ENCODE results near the gene ERBB4.
"Not testable (repeated sequence)": the region's sequence is repeated elsewhere in the genome, so short reads cannot be mapped to it uniquely, and the experiment has no call there.

The ERBB4 gene

DNA sequence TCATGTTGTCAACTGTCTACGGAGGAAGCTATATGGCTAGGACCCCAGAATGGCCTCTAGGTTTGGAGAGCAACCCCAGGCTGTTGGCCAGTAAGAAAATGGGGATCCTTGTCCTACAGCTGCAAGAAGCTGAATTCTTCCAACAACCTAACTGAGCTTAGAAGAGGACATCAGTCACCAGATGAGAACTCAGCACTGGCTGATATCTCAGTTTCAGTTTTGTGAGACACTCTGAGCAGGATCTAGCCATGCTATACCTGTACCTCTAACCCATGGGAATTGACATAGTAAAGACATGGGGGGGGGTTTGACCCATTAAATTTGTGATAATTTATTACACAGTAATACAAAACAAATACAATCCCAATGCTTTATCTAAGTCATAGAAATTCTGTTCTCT lies 312.5 kb downstream of the ERBB4 start:
- no peak for DNase-seq (ENCODE audit: low read depth in 2 of 2)

- DNase-seq (ENCODE audit: low read depth in 2 of 2): no peak
Measured at GRCh38 chr2:212223696-212224095, 314.9 kb downstream of the ERBB4 start.

DNA sequence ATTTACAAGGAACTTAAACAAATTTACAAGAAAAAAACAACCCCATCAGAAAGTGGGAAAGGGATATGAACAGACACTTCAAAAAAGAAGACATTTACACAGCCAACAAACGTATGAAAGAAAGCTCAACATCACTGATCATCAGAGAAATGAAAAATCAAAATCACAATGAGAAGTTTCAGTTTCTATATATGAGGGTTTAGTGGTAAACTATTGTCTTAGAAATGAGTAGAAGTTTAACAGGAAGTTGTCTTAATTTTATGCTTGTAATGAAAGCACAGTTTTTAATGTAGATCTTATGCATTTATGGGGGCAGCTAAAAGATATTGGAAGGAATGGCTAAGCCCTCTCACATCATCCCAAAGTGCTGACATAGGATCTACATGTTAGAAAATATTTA lies 325.4 kb downstream of the ERBB4 start:
- no peak for DNase-seq (ENCODE audit: low read depth in 2 of 2)

GRCh38 chr2:212208467-212208866 lies 330.1 kb downstream of the ERBB4 start:
- no peak for DNase-seq (ENCODE audit: low read depth in 2 of 2)

GRCh38 chr2:212197776-212198175 lies 340.8 kb downstream of the ERBB4 start:
- DNase-seq (ENCODE audit: low read depth in 2 of 2): no peak

DNA sequence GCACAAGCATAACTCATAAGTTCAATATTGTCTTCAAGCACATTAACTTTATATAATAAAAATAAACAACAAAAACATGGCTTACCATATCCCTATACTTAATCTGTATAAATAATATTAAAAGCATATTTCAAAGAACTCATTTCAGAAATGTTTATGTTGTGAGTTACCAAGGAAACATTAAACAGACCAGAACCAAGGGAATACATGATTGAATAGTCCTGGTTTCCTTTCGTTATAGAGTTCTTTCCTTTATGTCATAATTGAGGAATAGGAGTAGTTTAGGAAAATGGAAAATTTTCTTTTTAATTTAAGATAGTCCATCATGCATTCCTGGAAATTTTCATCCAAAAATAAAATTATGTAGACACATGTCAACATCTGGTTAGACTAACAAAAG lies 343.0 kb downstream of the ERBB4 start:
- DNase-seq (ENCODE audit: low read depth in 2 of 2): no peak

DNA sequence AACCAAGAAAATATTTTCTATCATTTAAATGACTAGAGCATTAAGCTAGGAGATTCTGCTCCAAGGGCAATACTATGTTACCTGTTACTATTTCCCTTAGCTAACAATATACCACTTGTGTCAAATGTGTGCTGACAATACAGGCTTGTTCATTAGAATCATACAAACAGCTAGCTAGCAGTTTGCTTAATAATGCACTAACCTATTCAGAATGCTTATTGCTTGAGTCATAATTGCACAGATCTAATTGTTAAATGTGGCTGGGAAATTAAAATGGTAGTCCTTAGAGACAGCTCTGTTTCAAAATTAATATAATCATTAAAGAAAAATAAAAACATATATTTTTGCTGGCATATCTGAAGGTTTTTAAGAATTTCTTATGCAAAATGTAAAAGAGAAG lies 344.2 kb downstream of the ERBB4 start:
- no peak for DNase-seq (ENCODE audit: low read depth in 2 of 2)

DNA sequence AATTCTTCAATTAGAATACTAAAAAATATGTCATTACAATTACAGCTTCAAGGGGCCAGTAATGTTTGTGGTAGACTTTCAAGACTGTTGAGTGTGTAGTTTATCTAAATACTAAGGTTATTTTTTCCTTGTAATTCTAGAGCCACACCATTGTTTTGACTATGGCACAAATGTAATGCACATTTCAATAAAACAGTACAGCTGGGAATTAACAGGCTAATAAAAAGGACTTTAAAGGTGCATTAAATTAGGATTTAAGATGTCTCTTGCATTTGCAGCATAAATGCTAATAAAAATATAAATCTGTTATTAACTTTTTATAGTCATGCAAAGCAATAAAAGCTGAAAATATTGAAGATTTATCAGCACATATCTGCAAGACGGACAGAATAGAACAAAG lies 344.8 kb downstream of the ERBB4 start:
- DNase-seq (ENCODE audit: low read depth in 2 of 2): no peak

DNA sequence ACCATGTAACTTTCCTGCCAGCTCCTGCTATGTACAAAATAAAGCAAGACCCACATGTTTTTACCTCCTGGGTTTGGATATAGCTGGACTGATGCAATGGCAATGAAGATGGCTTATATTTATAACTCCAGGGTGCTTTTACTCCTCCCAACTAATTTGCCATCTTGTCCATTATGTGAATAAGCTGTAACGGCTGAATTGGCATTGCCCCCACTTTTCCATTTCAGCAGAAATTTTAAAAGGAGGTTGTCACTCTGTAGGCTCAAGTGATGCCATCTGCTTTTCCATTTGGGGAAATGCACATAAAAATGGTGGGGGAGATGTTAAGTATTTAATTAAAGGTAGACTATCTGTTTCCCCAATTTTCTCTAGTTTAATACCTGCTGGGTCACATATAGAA lies 345.5 kb downstream of the ERBB4 start:
- no peak for DNase-seq (ENCODE audit: low read depth in 2 of 2)

GRCh38 chr2:212191438-212191837 lies 347.2 kb downstream of the ERBB4 start:
- not testable (repeated sequence) for DNase-seq (ENCODE audit: low read depth in 2 of 2)

DNA sequence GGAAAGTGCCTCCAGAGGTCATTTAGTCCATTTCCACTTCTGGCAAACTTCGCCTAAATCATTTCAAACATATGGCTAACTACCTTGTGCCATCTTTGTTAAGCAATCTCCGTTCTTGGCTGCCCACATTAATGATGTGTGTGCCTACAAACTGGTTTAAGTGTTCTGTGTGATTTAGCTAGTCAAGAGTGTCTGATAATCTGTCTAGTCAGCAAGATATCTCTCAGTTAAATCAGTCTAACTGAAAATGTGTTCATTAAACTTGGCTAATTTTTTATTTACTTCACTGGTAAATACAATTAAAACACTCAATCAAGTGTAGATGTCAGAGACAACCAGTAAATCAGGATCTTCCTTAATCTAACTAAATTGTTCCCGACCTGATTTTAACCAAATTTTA lies 352.4 kb downstream of the ERBB4 start:
- DNase-seq (ENCODE audit: low read depth in 2 of 2): no peak

DNA sequence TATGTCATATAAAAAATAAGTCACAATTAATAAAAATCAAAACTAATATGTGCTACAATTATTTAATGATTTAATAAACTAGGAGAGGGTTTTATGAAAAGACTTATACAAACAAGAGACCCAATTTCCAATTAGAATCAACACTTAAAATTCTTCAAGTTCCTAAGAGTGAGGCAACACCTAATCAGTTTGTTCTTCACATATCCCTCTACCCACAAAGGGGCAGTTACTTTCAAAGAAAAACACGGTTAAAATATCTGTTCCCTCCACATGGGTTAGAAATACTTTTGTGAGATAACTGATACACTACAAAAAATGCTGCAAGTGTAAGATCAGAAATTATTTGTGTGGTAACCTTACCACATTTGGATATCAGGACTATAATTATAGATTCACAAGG lies 357.0 kb downstream of the ERBB4 start:
- no peak for DNase-seq (ENCODE audit: low read depth in 2 of 2)

DNA sequence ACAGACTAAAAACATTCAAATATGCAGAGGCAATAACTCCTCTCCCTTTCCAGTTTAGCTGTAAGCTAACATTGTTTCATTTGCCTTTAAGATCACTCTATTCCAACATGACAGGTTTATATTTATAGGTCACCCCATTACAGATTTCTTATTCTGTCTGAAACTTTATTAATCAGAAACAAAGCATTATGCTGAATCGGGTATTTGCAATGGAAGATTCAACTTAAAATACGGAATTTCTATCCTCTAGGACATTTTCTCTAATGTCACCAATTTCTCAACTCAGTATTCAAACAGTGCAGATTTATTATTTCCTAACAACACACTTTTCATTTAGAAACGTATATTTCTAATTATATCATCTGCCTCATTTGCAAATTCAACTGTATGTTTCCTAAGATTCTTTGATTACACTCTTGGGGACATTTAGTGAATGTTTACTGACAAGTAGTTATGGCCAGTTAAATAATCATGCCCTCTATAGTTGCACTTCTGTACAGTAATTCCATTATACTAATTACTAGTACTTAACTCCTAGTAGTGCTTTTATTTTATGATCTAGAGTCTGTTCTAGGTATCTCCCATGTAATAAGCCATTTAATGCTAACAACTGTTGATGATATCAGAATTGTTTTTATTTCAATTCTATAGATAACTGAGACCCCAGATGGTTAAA lies 358.1 kb downstream of the ERBB4 start:
- DNase-seq (ENCODE audit: low read depth in 2 of 2): no peak

GRCh38 chr2:212177724-212178123 lies 360.9 kb downstream of the ERBB4 start:
- DNase-seq (ENCODE audit: low read depth in 2 of 2): no peak

DNA sequence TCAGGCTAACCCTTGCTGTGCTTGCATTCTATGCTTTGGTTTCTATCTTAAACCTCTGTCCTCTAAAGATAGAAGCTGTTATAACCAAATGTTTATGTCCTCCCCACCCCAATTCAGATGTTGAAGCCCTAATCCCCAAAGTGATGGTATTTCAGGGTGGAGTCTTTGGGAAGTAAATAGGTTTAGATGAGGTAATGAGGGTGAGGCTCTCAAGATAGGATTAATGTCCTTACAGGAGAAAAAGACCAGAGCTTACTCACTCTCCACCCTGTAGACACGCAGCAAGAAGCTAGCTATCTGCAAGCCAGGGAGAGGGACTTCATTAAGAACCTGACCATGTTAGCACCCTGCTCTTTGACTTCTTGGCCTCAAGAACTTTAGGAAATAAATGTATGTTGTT lies 362.5 kb downstream of the ERBB4 start:
- DNase-seq (ENCODE audit: low read depth in 2 of 2): no peak

GRCh38 chr2:212173756-212174510 lies 364.7 kb downstream of the ERBB4 start:
- DNase-seq (ENCODE audit: low read depth in 2 of 2): no peak

- no peak for DNase-seq (ENCODE audit: low read depth in 2 of 2)
Measured at GRCh38 chr2:212173331-212173730, 365.3 kb downstream of the ERBB4 start.

DNA sequence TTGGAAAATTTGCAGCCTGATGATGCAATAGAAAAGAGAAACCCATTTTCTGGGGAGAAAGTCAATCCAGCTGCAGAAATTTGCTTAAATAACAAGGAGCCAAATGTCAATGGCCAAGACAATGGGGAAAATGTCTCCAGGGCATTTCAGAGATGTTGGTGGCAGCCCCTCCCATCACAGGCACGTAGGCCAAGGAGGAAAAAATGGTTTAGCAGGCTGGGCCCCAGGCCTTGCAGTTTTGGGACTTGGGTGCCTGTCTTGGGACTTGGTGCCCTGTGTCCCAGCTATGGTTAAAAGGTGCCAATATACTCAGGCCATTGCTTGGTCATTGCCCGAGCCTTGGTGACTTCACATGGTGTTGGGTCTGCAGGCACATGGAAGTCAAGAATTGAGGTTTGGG lies 368.2 kb downstream of the ERBB4 start:
- DNase-seq (ENCODE audit: low read depth in 2 of 2): no peak

DNA sequence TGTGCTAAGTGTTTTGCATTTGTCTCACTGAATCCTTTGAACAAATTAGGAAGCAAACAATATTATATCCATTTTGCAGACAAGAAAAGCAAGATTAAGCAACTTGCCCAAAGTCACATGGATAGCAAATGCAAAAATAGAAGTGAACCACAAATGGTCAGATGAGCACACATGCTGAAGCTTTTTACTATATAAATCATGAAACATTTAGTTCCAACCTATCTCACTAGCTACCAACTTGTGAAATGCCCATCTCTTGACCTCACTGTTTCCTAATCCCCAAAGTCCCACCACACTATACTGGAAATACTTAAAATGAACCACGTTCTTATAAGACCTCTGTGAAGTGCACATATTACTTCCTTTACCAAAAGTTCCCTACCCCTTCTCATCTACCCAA lies 380.5 kb downstream of the ERBB4 start:
- no peak for DNase-seq (ENCODE audit: low read depth in 2 of 2)

DNA sequence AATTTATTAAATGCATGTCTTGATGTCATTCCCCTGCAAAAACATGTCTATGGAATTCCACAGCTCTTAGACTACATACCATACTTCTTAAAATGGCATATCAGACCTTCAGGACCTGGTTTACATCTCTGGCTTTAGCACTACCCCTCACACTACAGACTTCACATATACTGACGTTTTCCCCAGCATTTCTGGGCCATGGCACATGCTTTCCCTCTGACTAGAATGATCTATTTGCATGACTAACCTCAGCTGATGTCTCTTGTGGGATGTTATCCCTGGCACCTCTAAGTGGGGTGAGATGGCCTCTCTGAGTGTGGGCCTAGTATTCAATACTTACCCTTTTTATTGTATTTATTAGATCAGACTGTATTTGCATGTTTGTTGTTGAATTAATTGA lies 381.6 kb downstream of the ERBB4 start:
- DNase-seq (ENCODE audit: low read depth in 2 of 2): no peak

DNA sequence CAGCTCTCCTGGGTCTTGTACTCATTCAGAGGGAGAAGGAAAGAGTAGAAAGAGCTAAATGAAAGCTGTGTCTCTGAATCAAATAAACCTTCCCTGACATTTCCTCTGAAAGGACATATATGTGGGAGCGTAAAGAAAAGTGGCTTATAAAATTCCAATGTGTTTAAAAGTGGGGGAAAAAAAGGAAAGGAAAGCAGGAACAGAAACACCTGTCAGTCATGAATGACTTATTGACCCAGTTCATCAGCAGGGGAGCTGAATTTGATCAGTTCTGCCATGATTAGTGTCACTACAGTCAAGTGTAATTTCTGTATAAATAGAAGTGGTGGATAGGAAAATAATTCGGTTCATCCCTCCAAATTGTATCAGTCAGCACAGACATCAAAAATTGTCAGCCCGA lies 382.5 kb downstream of the ERBB4 start:
- no peak for DNase-seq (ENCODE audit: low read depth in 2 of 2)

DNA sequence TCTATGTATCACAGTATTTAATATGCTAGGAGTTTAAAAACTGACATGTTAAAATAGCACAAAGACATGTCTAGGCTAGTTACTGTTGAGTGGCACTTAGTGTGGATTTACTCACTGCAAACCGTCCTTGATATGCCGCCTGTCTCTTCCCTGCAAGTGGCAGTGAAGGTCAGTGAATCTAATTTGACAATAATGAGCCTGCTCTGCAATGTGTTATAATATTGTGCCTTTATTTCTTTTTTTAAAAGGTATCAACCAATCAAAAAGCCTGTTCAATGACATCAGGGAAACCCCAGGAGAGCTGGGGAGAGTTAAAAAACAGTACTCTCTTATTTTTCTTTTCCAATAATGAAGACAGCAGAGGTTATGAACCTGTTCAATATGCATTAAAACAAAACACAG lies 384.1 kb downstream of the ERBB4 start:
- DNase-seq (ENCODE audit: low read depth in 2 of 2): no peak

GRCh38 chr2:212153923-212154322 lies 384.7 kb downstream of the ERBB4 start:
- DNase-seq (ENCODE audit: low read depth in 2 of 2): no peak
